Coronary artery (tissue), 2 donors: ENCODE measurements around the gene ATG9A.

Experiments used
- DNase-seq: peaks from one replicate; pipeline ENCODE4 v3.0.0-alpha.2; 2017; ENCODE audit warnings: low spot score
- H3K27ac ChIP-seq, 2 donors: fragments of 200-600 bp; sonication (generic); one replicate each; pipeline ENCODE4 v1.5.1; 2016 to 2019
- H3K4me3 ChIP-seq: fragments of 200-600 bp; sonication (generic); 2 replicates; pipeline ENCODE4 v1.5.1; 2016; ENCODE audit warnings: mild to moderate bottlenecking, moderate library complexity
- TF ChIP-seq, protein P1 (sequence below): fragments of 200-600 bp; sonication (generic); IDR thresholded peaks from one replicate; pipeline ENCODE4 v1.5.1; 2019; ENCODE audit warnings: antibody characterized with exemption

Gene ATG9A

DNA sequence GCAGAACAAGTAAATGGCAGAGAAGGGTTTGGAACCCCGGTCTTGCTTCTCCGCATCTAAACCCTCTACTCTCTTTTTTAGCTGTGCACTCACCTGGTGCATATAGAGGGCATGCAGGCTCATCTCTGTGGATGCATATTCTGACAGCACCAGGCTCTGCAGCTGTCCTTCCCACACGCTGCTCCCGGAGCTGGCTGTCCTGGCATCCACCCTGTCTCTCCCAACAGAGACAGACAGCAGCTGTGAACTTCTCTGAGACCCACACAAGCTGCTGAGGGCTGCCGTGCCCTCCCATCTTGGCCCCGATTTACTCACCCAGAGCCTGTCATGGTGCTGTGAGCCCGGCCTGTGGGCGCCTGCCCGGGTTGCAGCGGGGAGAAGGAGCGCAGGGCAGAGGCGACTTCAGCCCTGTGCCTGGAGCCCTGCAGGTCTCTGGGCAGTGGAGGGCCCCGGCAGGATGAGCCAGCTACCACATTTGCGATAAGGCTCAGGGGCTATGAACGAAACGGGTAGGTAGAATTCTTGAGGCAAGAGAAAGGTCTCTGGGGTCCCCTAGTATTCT is 7.4 kb downstream of the ATG9A start:
- DNase-seq = no peak
- Histone ChIP-seq H3K27ac (no peak overlapping the region), H3K4me3 (no peak overlapping the region)
- TF ChIP-seq, protein P1, sequence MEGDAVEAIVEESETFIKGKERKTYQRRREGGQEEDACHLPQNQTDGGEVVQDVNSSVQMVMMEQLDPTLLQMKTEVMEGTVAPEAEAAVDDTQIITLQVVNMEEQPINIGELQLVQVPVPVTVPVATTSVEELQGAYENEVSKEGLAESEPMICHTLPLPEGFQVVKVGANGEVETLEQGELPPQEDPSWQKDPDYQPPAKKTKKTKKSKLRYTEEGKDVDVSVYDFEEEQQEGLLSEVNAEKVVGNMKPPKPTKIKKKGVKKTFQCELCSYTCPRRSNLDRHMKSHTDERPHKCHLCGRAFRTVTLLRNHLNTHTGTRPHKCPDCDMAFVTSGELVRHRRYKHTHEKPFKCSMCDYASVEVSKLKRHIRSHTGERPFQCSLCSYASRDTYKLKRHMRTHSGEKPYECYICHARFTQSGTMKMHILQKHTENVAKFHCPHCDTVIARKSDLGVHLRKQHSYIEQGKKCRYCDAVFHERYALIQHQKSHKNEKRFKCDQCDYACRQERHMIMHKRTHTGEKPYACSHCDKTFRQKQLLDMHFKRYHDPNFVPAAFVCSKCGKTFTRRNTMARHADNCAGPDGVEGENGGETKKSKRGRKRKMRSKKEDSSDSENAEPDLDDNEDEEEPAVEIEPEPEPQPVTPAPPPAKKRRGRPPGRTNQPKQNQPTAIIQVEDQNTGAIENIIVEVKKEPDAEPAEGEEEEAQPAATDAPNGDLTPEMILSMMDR = no peak

DNA sequence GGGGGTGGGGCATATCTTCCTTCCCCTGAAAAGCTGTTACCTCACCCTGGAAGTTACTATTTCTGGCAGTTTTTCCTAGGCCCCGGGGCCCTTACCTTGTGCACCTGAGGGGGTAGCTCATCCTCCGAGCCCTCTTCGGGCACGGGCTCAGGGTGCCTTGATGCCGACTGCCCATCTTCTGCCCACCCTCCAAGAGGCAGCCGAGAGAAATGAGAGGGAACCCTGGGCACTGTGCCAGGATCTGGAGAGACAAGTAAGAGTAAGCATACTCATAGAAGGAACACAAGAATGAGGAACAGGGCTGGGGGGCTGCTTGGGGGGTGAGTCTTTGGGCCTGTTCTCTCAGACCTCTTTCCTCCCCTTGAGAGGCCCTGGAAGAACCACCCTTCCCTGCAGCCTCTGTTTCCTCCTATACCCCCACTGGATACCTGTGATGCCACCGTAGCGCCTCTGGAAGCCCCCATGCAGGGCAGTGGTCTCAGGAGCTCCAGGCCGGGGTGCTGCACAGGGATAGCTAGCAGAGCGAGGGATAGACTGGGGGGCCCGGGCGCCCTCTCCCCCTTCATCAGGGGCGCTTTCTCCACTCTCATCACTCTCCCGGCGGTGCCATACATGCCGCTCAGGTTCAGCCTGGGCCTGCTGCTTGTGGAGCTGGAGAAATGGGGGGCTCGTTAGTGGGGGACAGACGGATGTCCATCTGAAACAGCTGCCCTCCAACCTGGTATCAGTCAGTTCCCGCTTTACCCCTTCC is 8.6 kb downstream of the ATG9A start:
- Histone ChIP-seq H3K27ac (no peak overlapping the region), H3K4me3 (no peak overlapping the region)
- no peak for DNase-seq
- TF ChIP-seq, protein P1 = no peak

DNA sequence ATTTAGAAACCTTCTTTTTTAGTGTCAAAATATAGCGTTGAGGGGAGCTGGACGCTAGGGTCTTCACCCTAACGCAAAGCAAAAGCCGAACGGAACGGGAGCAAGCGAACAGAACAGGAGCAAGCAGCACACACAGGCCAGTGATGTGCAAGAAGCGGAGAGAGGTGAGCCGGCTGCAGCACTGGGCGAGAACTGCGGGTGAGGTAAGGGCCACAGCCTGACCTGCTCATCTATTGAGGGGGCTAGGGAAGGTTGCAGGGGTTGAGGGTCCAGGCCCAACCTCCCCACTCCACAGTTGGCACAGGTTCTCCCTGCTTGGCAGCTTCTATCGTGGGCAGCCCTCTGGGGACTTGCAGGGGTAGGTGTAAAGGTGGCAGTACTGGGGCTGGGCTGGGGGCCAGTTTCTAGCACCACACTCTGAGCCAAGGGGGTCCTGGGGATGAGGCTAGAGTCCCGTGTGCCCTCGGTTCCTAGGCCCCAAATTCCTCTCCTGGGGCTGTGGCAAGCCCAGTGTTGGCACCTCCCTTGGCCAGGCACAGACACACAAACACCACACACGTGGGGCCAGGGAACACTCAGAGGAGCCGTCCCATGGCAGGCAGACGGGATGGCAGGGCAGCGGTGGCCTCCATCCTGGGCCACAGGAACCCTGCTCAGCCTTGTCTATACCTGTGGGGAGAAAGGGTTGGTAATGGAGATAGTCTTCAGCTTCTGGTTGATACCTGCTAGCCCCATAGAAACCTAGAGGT is 9.5 kb downstream of the ATG9A start:
- DNase-seq = no peak
- H3K4me3 ChIP-seq = no peak overlapping the region
- TF ChIP-seq, protein P1 = no peak

DNA sequence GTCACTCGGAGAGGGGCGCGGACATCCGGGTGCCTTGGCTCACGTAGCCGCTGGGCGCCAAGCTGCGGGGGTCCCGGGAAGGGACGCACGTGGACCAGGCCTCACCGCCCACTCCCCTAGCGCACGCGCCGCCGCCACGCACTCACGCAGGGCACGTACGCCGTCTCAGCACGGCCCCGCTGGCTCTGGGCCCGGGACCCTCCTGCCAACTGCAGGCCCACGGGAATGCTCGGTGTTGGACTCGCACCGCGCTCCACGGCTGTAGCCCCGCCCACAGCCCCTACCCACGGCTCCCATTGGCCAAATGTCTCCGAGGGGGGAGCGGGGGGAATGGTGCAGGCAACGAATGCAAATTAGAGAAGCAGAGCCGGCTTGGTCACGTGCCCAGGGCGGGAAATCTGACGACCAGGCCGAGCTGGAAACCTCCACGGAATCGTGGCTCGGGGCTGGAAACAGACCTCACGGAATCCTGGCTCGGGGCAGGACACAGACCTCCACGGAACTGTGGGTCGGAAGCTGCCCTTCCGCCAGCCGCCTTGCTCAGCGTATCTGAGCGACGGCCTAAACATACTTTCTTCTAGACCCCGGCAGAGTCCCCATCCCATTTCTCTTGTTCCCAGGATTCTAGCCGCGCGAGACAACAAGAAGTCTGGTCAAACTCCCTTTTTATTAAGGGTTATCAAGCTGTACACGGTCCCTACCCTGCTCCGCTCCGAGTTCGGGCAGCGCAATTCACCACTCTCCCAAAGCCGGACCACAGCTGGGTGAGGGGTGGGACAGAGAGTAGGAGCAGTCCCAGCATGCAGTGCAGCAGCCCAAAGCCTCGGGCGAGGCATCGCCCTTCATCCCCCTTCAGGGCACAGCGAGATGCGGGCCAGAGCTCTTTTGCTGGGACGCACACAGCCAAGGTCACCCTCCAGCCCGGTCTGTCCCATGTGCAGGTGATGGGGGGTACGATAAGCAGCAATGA is 10.4 kb downstream of the ATG9A start, which contains the start of gene ABCB6:
TSS of gene ABCB6 (minus strand) at position 227 of the 970 bp plus-strand sequence. CDS start 285 bp downstream, outside the sequence.
- Histone ChIP-seq H3K27ac (peak within 1 kb of the TSS; percentile 91 to 97), H3K4me3 (peak within 1 kb of the TSS; percentile 78)
- peak; percentile 99 for DNase-seq
- TF ChIP-seq, protein P1 = no peak

More for the DNA sequence above, 9.5 kb downstream of the ATG9A start:
- peak overlapping the region in 1 of 2 donors; percentile 97 for H3K27ac ChIP-seq

DNA sequence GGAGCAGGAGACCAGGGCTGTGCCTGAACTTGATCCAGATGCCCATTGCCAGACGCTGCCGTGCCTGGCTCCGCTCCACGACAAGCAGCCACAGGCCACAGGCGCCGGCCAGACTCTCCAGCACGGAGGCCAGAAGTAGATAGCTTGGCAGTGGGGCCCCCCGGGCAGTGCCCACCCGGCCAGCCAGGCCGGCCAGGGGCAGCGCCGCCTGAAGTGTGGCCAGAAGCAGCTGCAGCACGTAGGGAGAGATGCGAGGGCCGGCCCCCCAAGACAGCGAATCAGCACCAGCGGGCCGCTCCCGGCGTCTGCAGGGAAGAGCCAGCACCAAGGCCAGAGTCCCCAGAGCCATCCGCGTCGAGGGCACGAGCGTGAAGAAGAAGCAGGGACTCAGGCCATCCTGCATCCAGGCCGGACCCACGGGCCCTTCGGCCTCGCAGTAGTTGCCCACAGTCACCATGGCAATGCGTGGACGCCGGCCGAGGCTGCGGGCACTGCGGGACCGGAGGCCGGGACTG is 11.2 kb downstream of the ATG9A start:
- DNase-seq = peak; percentile 92
- H3K4me3 ChIP-seq = peak overlapping the region; percentile 78
- H3K27ac ChIP-seq = peak overlapping the region; percentile 91 to 97
- TF ChIP-seq, protein P1 = no peak

DNA sequence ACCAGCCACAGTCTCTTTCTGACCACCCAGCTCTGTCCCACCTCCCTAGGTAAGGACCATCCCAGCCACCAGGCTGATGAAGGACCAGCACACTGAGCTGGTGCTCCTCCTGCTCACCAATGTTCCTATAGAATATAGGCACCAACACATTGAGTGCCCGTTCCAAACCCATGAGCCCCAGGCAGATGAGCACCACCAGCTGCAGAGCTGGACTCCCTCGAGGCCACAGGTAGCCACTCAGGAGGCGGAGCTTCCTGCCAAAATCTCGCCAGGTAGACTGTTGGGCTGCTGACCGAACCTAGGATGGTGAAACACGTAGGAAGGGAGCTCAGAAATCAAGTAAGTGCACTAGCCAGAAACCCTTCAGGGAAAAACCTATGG is 12.9 kb downstream of the ATG9A start:
- Histone ChIP-seq H3K4me3 (no peak overlapping the region), H3K27ac (peak overlapping the region; percentile 15 to 91)
- no peak for DNase-seq
- TF ChIP-seq, protein P1 = no peak
